GM19468 (cell line): ENCODE measurements around the gene TPM2.

Experiments
- ATAC-seq: cut with Tn5 transposase; IDR thresholded peaks from one replicate; pipeline ENCODE4 v1.9.1; 2021; ENCODE audit warnings: mild to moderate bottlenecking, moderate library complexity, moderate number of reproducible peaks; ENCODE audit not compliant: unreplicated experiment; ENCODE audit errors: extremely low read depth

The TPM2 gene

DNA sequence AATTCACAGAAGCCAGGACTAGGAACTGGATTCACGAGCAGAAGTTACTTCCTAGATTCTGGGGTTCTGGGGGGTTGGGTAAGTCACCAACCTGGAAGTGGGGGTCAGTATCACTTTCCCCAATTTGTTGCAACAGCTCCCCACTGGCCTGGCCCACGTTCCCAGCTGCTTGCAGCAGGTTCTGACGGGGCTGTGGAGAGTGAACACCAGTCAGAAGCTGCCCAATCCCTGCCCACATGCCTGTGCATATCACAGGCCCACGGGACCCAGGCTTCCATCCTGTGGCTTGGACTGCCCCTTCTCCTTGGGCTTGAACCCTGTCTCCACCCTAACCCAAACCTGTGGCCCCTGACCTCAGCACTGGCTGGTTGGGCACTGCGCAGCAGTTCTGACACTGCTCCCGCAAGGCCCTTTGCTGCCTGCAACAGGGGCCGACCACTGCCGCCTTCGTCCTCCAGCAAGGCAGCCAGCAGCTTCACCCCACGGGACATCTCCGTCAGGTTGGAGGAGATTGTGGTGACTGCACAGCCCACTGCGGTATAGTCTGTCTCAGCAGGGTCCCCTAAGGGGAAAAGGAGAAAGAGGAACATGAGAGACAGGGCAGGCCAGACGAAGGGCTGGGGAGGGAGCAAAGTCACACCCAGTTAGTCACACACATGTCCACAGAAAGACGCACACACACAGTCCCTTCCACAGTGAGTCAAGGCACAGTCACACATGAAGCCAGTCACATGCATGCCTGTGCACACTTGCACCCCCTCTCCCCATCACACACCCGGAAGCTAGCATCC is 29.2 kb upstream of the TPM2 start:
- ATAC-seq = no peak

DNA sequence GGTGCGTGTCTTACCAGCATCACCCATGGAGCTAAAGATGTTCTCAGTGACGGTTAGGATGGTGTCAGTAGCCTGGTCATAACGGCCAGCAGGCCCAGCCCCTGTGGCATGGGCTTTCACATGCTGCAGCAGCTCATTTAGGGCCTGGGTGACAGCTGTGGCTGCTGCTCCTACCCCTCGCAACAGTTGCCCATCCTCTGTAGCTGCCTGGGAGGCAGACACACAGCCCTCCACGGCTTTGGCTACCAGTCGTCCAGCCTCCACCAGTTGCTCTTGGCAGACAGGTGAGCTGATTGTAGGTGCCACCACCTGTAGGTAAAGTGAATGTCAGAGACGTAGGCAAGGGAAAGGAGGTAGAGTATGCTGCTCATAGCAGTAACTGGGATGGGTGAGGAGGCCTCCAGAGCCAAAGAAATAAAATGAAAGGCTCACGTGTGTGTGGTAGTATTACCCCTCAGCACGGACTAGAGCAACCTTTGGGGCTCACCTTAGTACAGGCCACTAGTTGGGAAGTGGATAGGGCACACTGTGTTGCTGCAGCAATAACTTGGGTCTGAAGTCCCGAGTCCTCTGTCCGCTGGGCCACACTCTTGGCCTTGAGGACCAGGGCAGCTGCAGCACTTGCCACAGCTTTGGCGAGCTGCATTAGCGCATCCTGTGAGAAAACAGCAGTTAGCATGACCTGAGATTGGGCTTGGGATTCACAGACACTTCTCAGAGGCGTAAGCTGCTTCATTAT is 27.6 kb upstream of the TPM2 start:
- no peak for ATAC-seq

DNA sequence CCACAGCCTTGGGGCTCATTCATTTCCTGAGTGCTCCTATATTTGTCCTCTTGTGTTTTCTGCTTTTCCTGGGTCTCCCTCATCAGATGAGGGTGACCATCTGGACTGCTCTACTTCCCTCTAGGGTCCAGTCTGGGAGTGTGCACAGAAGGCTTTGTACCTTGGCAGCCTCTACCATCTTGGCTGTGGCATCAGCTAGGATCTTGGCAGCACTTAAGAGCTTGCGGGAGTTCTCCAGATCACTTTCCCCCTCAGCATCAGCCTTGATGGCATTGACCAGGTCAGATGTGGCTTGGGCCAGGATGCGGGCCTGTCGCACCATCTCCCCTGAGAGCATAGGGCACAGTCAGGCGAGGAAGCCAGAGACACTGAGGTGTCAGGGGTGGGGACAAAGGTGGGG is 26.5 kb upstream of the TPM2 start:
- no peak for ATAC-seq

DNA sequence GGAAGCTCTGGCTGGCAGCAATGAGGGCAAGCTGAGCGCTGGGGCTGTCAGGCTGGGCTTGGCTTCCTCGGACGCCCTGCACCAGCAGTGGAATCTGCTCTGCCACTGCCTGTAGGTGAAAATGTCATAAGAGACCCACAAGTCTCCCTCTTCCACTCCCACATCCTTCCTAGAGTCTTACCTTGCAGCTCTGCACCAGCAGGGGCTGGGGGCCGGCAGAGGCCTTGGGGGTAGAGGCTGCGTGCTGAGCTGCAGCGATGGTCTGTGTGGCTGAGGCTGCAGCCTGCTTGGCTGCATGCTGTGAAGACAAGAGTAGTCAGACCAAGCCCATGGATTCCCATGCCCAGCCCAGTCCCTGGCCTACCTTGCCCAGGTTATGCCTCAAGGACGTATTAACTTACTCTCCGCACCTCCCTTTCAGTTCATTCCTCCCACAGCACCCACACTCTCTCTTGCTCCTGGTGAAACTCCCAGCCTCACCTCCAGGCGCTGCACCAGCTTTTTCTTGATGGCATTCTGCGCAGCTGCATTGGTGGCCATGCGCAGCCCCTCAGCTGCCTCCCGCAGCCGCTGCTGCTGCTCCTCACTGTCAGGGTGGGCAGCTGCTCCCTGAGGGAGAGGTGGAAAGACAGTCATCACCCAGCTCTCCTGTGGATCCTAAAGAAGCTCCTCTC is 25.0 kb upstream of the TPM2 start:
- no peak for ATAC-seq

DNA sequence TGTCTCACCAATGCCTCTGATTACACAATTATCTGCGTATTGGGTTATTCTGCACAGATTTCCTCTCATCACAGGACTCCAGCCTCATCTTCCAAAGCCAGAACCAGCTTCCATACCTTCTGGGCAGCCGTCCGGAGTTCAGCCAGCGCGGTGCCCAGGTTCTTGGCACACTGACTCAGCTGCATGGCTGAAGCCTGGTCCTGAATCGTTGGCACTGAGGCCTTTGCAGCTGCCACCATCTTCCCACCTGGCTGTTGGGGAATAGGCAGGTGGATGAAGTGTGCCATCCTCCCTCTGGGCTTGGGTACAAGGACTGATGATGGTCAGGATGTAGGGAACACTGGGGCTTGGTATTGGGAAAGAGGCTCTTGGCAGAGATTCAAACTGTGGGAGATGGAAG is 24.4 kb upstream of the TPM2 start:
- ATAC-seq = no peak

DNA sequence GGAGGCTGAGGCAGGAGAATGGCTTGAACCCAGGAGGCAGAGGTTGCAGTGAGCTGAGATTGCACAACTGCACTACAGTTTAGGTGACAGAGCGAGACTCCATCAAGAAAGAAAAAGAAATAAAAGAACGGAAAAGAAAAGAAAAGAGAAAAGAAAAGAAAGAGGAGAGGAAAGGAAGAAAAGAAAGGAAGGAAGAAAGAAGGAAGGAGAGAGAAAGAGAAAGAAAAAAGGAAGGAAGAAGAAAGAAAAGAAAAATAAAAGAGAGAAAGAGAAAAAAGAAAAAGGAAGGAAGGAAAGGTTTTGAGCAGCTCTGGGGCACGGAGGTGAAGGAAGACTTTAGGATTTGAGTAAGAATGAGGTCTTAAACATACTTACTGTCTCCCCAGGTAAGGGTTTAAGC is 23.9 kb upstream of the TPM2 start:
- ATAC-seq = no peak

DNA sequence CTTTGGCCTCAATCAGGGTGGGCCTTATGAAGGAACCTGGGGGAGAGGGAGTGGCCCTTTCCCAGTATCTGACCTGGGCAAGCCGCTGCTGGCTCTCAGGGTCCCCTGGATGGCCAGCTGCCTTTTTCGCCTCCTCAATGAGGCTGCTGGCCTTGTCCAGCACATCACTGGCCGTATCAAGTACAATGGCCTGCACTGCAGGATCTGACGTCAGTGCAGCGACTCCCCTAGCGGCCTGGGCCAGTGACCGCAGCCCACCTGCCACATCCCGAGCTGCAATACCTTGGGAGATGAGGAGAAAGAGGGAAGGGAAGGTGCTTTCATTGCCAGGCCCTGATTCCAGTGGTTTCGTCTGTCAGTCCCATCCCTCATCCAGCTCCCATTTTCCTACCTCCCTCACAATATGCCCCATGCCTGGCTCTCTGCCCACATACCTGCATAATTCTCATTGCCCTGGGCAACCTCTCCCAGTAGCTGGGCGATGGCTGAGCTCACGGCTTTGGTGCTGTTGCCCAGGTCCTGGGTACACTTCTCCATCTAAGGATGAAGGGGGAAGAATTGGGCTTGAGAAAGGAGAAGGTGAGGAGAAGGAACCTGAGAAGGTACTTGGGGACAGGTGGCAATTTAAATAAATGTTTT is 23.2 kb upstream of the TPM2 start:
- no peak for ATAC-seq

DNA sequence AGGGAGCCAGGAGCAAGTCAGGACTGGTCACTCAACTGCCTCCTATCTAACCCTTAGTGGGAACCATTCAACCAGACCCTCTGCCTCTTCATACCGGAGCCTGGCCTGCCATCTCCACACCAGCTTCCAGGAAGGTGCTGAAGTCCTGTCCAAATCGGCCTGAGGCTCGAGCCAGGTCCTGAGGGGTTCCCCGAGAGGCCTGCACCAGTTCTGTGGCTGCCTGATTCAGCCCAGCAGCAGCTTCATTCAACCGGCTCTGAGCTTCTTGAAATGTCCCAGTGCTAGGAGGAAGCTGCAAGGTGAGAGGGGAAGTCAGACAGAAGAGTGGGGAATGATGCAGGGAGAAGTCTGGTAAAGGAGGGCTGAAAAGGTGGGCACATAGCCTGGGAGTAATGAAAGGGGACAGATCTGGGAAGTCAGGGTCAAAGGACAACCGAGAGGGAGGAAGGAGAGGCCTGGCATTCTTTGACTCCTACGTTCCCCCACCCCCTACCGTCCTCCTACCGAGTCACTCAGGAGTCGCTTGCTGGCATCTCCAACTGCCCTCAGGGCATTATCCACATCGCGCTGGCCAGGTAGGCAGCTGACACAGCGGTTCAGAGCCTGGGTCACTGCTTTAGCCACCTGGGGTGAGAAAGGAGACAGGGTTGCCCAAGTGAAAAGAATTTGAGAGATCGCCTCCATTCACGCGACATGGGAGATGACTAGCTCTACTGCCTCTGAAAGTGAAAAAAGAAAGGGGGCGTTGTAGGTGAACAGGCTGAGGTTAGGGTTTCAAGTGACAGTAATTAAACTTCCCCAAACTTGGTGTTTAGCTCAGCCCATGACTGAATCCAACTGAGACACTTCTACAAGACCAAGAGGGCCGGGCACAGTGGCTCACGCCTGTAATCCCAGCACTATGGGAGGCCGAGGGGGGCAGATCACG is 22.0 kb upstream of the TPM2 start:
- ATAC-seq = no peak

DNA sequence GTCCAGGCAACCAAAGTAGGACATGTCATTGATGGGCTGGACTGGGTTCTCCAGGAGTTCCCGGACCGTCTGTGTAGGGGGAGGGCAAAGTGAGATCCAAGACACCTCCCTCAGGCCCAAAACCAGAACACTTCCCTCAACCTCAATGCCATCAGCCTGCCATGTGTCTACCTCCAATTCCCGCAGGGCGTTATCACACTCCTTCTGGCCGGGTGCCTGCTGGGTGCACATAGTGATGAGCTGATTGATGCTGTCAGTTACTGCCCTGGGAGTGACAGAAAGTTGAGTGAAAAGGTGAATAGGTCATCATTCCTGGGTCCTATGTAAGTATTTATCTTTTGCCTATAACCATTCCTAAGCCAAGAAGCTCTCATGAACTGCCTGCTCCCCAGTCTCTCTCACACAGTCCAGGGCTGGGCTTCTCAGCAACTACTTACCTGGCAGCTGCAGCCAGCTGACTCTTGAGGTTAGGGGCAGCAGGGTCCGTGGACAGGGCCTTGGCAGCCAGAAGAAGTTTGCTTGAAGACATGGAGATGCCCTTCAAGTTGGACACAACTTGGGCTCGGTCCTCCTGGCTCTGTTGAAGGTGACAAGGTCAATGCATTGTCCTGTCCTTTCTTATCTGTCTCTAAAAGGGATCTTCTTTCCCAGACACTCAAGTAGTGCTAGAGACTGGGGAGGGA is 21.2 kb upstream of the TPM2 start:
- ATAC-seq = no peak

DNA sequence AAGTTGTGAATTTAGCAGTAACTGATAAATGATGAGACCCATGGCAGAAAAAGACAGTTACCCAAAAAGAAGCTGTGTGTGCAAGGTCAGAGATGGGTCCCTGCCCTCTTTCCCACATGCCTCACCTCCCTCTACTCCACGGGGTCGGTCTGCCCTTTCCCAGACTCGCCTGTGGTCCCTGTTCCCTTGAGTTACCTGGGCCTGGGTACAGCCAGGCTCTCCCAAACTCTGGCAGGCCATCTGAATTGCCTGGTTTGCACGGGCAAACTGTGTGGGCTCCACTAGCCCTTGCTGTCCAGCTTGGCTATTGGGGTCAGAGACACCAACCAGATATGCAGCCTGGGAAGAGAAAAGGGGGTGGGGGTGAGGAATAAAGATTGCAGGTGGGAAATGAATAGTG is 18.4 kb upstream of the TPM2 start:
- no peak for ATAC-seq

DNA sequence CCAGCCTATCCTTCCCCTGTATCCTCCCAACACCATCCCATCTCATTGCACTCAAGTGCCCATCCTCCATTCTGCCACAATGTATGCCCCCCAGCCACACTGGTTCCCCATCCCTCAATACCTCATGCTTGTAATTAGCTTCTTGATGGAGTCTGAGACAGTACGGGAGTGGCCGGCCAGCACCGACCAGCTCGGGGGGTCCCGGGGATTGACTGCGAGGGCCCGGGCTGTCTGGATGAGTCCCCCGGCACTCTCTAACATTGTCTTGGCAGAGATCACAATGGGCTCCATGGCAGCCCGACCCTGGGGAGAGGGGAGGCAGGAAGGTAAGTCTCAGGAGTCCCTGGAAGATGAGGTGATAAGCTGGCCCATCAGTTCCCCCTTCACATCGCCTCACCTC is 17.2 kb upstream of the TPM2 start:
- no peak for ATAC-seq

DNA sequence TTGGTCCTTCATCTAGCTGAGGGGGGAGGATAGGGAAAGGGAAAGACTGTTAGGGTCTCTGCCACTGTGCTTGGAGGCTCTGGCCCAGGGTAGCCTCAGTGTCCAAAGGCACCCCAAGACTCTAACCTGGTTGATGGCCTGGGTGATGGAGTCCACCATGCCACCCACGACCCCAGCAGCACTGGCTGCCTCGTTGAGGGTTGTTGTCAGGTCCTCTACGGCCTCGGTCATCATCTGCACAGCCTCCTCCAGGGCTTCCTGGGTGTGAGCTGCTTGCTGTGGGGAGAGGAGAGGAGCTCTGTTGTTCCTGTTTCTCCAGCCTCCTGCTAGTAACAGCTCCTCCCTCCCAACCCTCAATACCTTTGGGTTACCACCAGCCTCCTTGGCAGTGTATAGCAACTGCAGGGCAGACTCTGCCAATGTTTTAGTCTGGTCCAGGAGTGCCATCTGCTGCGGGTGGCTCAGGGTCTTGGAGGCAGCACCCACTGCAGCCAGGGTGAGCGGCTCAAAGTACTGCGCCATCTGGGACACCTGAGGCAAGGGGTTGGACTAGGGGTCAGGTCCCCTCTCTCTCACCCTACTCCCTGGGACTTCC is 16.2 kb upstream of the TPM2 start:
- ATAC-seq = no peak

DNA sequence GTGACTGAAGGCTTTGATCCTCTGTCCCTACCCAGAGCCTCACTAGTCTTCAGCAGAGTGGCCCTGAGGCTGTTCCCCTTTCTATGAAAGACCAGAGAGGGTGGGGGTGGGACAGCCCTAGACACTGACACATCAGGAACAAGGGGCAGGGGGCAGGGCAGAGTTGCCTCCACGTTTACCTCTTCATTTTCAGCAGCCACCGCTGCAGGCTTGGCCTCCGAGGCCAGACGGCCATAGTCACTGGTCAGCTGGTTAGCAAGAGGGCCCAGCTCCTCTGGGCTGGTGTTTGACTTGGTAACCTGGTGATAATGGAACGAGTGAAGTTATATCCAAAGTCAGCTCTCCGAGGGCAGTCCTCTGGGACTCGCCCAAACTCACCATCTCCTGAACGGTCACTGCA is 15.6 kb upstream of the TPM2 start:
- ATAC-seq = no peak

DNA sequence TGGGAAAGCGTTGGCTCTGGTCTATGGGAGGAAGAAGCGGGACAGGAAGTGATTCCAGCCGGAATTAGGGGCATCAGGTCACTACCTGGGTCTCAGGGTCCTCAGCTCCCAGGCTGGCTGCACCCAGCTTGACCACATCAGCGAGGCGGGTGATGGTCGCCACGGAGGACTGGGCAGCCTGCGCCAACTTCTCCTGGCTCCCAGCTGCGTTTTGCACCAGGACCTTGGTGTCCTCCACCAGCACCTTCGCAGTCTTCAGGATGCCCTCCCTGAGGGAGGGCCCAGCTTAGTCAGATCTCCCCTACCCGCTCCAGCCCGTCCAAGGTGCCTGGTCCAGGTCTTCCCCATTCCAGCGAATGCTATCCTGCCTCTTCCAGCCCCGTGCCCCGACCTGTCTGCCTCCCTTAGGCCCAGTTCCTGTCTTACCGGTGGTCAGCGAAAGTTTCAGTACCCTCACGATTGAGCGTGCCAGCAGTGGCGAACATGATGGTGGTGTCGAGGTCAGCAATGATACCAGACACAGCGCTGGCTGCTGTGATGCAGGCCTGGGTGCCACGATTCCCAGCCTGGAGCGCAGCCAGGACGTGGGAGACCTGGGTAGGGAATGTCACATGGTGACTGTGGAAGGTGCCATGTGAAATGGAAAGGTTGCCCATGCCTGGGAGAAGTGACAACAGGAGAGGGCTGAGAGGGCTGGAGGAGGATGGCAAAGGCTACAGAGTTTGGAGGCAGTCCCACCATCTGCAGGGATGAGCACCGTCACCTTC is 14.4 kb upstream of the TPM2 start:
- ATAC-seq = no peak

DNA sequence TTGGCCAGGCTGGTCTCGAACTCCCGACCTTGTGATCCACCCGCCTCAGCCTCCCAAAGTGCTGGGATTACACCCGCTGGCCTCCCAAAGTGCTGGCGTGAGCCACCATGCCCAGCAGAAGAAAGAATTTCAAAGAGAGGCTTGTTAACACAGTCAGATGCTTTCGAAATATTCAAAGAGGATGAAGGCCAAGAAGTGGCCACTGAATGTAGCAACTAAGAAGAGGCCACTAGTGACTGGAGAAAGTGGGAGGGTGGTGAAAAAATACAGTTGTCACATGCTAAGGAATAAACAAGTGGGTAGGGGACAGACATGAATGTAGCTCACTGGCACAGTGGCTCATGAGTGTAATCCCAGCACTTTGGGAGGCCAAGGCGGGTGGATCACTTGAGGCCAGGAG is 13.0 kb upstream of the TPM2 start:
- no peak for ATAC-seq

DNA sequence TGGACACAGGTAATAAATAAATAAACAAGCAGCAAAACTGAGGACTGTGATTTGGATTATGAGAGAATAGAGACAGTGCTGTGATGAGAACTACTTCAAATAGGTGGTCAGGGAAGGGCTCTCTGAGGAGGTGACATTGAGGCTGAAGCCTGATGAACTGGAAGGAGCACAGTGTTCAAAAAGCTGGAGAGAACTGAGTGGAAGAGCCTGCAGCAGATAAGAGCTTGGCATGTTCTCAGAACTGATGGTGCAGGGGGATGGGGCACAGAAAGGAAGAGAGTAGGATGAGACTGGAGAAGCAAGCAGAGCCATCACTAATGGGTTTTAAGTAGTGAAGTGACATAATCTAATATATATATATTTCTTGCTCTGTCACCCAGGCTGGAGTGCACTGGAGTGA is 11.2 kb upstream of the TPM2 start:
- no peak for ATAC-seq

DNA sequence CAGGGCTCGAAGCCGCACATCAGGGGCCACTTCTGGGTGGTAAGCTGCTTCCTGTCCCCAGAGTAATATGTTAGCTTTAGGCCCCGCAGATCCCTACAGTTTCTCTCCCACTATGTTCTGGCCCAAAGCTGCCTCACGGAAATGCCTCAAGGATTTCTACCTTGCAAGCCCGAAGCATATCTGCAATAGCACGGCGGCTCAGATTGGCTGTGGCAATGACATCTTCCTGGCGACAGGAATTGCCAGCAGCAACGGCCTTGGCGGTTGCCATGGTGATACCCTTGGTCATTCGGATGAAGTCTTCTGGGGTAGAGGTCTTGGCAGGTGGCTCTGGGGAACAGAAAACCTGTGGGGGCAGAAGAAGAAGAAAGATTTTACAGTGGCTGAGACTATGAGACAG is 10.3 kb upstream of the TPM2 start:
- ATAC-seq = no peak

DNA sequence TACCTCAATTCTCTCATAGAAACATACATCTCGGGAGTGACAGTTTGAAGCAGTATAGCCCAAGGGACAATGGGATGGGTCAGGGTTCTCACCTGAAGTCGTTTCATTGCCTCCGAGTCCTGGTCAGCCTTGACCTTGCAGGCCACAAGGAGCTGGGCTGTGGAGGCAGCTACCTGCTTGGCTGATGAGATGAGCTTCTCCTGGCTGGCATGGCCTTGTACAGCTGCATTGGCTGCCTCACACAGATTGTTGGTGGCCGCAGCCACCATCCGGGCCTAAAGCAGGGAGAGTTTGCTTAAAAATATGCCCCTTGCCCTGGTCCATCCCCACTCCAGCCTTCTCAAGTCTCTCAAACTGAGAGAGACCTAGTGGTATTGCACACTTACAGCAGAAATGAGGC is 8.5 kb upstream of the TPM2 start:
- no peak for ATAC-seq
